A549 (cell line): ENCODE data around the gene CSAD. TPM values are rescaled to one million over a fixed set of nuclear protein-coding genes. Genes with fewer than 3 reads are reported as not detected.

ENCODE experiments used
- ATAC-seq, 2 experiments: fragments of 200-7000 bp in 1 of 2; fragments of >200 bp in 1 of 2; cut with Nextera tagmentation in 1 of 2; cut with Tn5 transposase in 1 of 2; 3 replicates each; pipeline versions ENCODE4 v1.8.0 to v1.9.1; 2018 to 2020; ENCODE audit warnings: mild to moderate bottlenecking in 1 of 2, moderate library complexity in 1 of 2
- CTCF ChIA-PET: fragments of 300-600 bp; sonication (Branson Sonifier 250); formaldehyde crosslinking; extraction: SDS; loops from one replicate; lab custom pipeline; 2021; ENCODE audit warnings: antibody characterized with exemption, inconsistent platforms; lab: Yijun Ruan, JAX
- POLR2A ChIA-PET: fragments of 350-600 bp; formaldehyde crosslinking; extraction: SDS; loops from one replicate; lab custom pipeline; 2021; ENCODE audit warnings: antibody characterized with exemption, inconsistent platforms; lab: Yijun Ruan, JAX
- DNase-seq, 2 experiments: peaks; one replicate each; pipeline versions ENCODE4 v3.0.0 to v3.0.0-alpha.2; 2011 to 2016; ENCODE audit warnings: low read depth in 1 of 2, low spot score in 1 of 2
- FAIRE-seq: peaks from 2 replicates; lab custom pipeline; 2011; peaks lifted over from hg19 to GRCh38; lab: Jason Lieb, UNC
- H3K27ac ChIP-seq, 2 experiments: fragments of >200 bp; sonication (Bioruptor Twin); formaldehyde crosslinking; 3 replicates each; pipeline ENCODE4 v1.5.1; 2016 to 2017
- H3K4me1 ChIP-seq: fragments of >200 bp; sonication (Bioruptor Twin); formaldehyde crosslinking; 3 replicates; pipeline ENCODE4 v1.6.1; 2016
- H3K4me2 ChIP-seq: fragments of >200 bp; sonication (Bioruptor Twin); formaldehyde crosslinking; 3 replicates; pipeline ENCODE4 v1.6.1; 2016
- H3K4me3 ChIP-seq: fragments of >200 bp; sonication (Bioruptor Twin); formaldehyde crosslinking; 3 replicates; pipeline ENCODE4 v1.5.1; 2016
- H3K9me3 ChIP-seq: fragments of >200 bp; sonication (Bioruptor Twin); formaldehyde crosslinking; 3 replicates; pipeline ENCODE4 v1.6.1; 2016
- BCL3 ChIP-seq: fragments of >200 bp; sonication (Bioruptor Twin); formaldehyde crosslinking; IDR thresholded peaks from 3 replicates; pipeline ENCODE4 v1.6.1; 2016
- CEBPB ChIP-seq, 2 experiments: fragments of >200 bp in 1 of 2; sonication (Bioruptor Twin) in 1 of 2; formaldehyde crosslinking in 1 of 2; IDR thresholded peaks; 2 replicates each; pipeline ENCODE4 v1.6.1; 2012 to 2016
- CHD2 ChIP-seq: fragments of 150-350 bp; IDR thresholded peaks from 2 replicates; pipeline ENCODE4 v1.6.1; 2014; ENCODE audit warnings: low read length; ENCODE audit not compliant: partially characterized antibody
- CTCF ChIP-seq: fragments of >200 bp; sonication (Bioruptor Twin); formaldehyde crosslinking; IDR thresholded peaks from 3 replicates; pipeline ENCODE4 v1.5.1; 2016
- EHF ChIP-seq: fragments of 250-450 bp; sonication (Bioruptor Pico); IDR thresholded peaks from 2 replicates; pipeline ENCODE4 v1.5.0; 2020; ENCODE audit warnings: mild to moderate bottlenecking
- FOXS1 ChIP-seq: fragments of 250-450 bp; sonication (Bioruptor Pico); IDR thresholded peaks from 2 replicates; pipeline ENCODE4 v1.5.0; 2020; ENCODE audit warnings: mild to moderate bottlenecking, moderate library complexity
- GATA3 ChIP-seq: IDR thresholded peaks from 2 replicates; pipeline ENCODE4 v1.6.1; 2012; ENCODE audit warnings: borderline replicate concordance
- HDAC2 ChIP-seq: fragments of 200-600 bp; sonication (generic); IDR thresholded peaks from 2 replicates; pipeline ENCODE4 v1.6.1; 2016
- HES2 ChIP-seq: fragments of >200 bp; sonication (Bioruptor Twin); formaldehyde crosslinking; IDR thresholded peaks from 2 replicates; pipeline ENCODE4 v1.6.1; 2016
- HOXB13 ChIP-seq: fragments of 250-450 bp; sonication (Bioruptor Pico); IDR thresholded peaks from 2 replicates; pipeline ENCODE4 v1.5.0; 2020; ENCODE audit warnings: low read depth, mild to moderate bottlenecking, moderate library complexity
- JUNB ChIP-seq: fragments of >200 bp; sonication (Bioruptor Twin); formaldehyde crosslinking; IDR thresholded peaks from 2 replicates; pipeline ENCODE4 v1.6.1; 2016
- KDM5A ChIP-seq: fragments of 200-600 bp; sonication (generic); IDR thresholded peaks from 2 replicates; pipeline ENCODE4 v1.6.1; 2016; ENCODE audit warnings: antibody characterized with exemption, mild to moderate bottlenecking
- MAFK ChIP-seq: fragments of 450-650 bp; IDR thresholded peaks from 2 replicates; pipeline ENCODE4 v1.6.1; 2014; ENCODE audit not compliant: partially characterized antibody
- MAZ ChIP-seq: fragments of 150-350 bp; IDR thresholded peaks from 2 replicates; pipeline ENCODE4 v1.6.1; 2014; ENCODE audit warnings: antibody characterized with exemption, low read depth, low read length, borderline replicate concordance
- NPAS2 ChIP-seq: fragments of 250-450 bp; sonication (Bioruptor Pico); IDR thresholded peaks from 2 replicates; pipeline ENCODE4 v1.8.0; 2022; ENCODE audit warnings: mild to moderate bottlenecking, moderate library complexity, borderline replicate concordance
- NR3C1 ChIP-seq: fragments of >200 bp; sonication (Bioruptor Twin); formaldehyde crosslinking; IDR thresholded peaks from 3 replicates; pipeline ENCODE4 v1.6.1; 2017
- PBX3 ChIP-seq: IDR thresholded peaks from 2 replicates; pipeline ENCODE4 v1.6.1; 2012
- POLR2A ChIP-seq: IDR thresholded peaks from 2 replicates; pipeline ENCODE4 v1.6.1; 2012; ENCODE audit warnings: mild to moderate bottlenecking, low read length
- POLR2AphosphoS2 ChIP-seq: conservative IDR thresholded peaks from 2 replicates; pipeline ENCODE4 v1.6.1; 2012; ENCODE audit warnings: low read length, improper control_type of control experiment, inconsistent platforms
- RARB ChIP-seq: fragments of 250-450 bp; sonication (Bioruptor Pico); IDR thresholded peaks from 2 replicates; pipeline ENCODE4 v1.8.0; 2021; ENCODE audit warnings: mild to moderate bottlenecking, moderate library complexity
- RCOR1 ChIP-seq: fragments of 150-350 bp; IDR thresholded peaks from 2 replicates; pipeline ENCODE4 v1.6.1; 2014; ENCODE audit warnings: antibody characterized with exemption, low read length, low read depth
- REST ChIP-seq: fragments of 200-600 bp; sonication (generic); IDR thresholded peaks from 2 replicates; pipeline ENCODE4 v1.6.1; 2016; ENCODE audit warnings: antibody characterized with exemption, mild to moderate bottlenecking, moderate library complexity
- RFX5 ChIP-seq: fragments of 450-650 bp; IDR thresholded peaks from 2 replicates; pipeline ENCODE4 v1.7.1; 2014; ENCODE audit warnings: antibody characterized with exemption, mild to moderate bottlenecking, moderate library complexity
- RNF2 ChIP-seq: fragments of 200-600 bp; sonication (generic); IDR thresholded peaks from 2 replicates; pipeline ENCODE4 v1.6.1; 2016; ENCODE audit warnings: low read depth, mild to moderate bottlenecking, antibody characterized with exemption, moderate library complexity, borderline replicate concordance
- SMC3 ChIP-seq: fragments of >200 bp; sonication (Bioruptor Twin); formaldehyde crosslinking; IDR thresholded peaks from 3 replicates; pipeline ENCODE4 v1.6.1; 2018; ENCODE audit warnings: inconsistent platforms
- TP53 ChIP-seq: fragments of 250-450 bp; sonication (Bioruptor Pico); IDR thresholded peaks from 2 replicates; pipeline ENCODE4 v1.5.0; 2021; ENCODE audit warnings: mild to moderate bottlenecking, moderate library complexity
- ZC3H11A ChIP-seq: fragments of 450-650 bp; IDR thresholded peaks from 2 replicates; pipeline ENCODE4 v1.6.1; 2014; ENCODE audit warnings: antibody characterized with exemption, mild to moderate bottlenecking
- ZFP36 ChIP-seq: fragments of 450-650 bp; IDR thresholded peaks from 2 replicates; pipeline ENCODE4 v1.6.1; 2014; ENCODE audit warnings: borderline replicate concordance; ENCODE audit not compliant: partially characterized antibody
- ZNF302 ChIP-seq: fragments of 250-450 bp; sonication (Bioruptor Pico); IDR thresholded peaks from 2 replicates; pipeline ENCODE4 v1.9.0; 2021; ENCODE audit warnings: inconsistent platforms, mild to moderate bottlenecking, moderate library complexity
- ZSCAN20 ChIP-seq: fragments of 250-450 bp; sonication (Bioruptor Pico); IDR thresholded peaks from 2 replicates; pipeline ENCODE4 v1.8.0; 2022; ENCODE audit warnings: mild to moderate bottlenecking, moderate library complexity
- WGBS: methylation state at CpG from one replicate; pipeline ENCODE4 v1.1.6; 2017; ENCODE audit errors: missing lambda C conversion rate; 5-methylcytosine and 5-hydroxymethylcytosine counted together
- polyA plus RNA-seq, 4 experiments: library from polyadenylated mRNA; depleted of rRNA in 3 of 4; stranded (reverse); fragments of >200 nt; fragmentation: RNase III in 1 of 4; extraction: RNeasy Plus Mini Kit Qiagen cat#74134 plus additional on column Dnase treatment in 1 of 4; gene quantifications; 2 replicates in 3 of 4; 3 replicates in 1 of 4; pipeline ENCODE4 v1.2.3, GENCODE V29; 2011 to 2017
- TF ChIP-seq, protein P1 (sequence below): fragments of 450-650 bp; IDR thresholded peaks from 2 replicates; pipeline ENCODE4 v1.6.1; 2014; ENCODE audit warnings: antibody characterized with exemption

The CSAD gene
- polyA plus RNA-seq, 2 of the 4 experiments (the other 2 are of a cell fraction) = 14.5 to 16.5 TPM

- no peak for FAIRE-seq
- WGBS = 2% methylated on average over 23 of the region's 72 CpGs
- TF ChIP-seq HDAC2 (no peak), CEBPB (IDR thresholded peaks at IDR 0.05) (no peak), RFX5 (no peak; the same call in 1 of the 2 replicates), CHD2 (no peak), NR3C1 (no peak), CTCF (peak; percentile 51), RARB (CRISPR knock-in tag) (no peak), POLR2A (peak; percentile 61), ZFP36 (no peak), SMC3 (0 out of 3 replicates have a peak, but pooled peaks have one; percentile 3), REST (no peak), NPAS2 (CRISPR knock-in tag) (no peak), MAFK (no peak), ZSCAN20 (CRISPR knock-in tag) (no peak), MAZ (0 out of 2 replicates have a peak, but pooled peaks have one; percentile 17), HOXB13 (no peak), TP53 (CRISPR knock-in tag) (0 out of 2 replicates have a peak, but pooled peaks have one; percentile 48), FOXS1 (no peak), JUNB (no peak), GATA3 (no peak), POLR2AphosphoS2 (no peak), RCOR1 (no peak), ZNF302 (CRISPR knock-in tag) (no peak), RNF2 (no peak), EHF (CRISPR knock-in tag) (no peak), HES2 (no peak), PBX3 (no peak), BCL3 (no peak; the same call in 2 of the 3 replicates), ZC3H11A (no peak), KDM5A (no peak)
- TF ChIP-seq, protein P1, sequence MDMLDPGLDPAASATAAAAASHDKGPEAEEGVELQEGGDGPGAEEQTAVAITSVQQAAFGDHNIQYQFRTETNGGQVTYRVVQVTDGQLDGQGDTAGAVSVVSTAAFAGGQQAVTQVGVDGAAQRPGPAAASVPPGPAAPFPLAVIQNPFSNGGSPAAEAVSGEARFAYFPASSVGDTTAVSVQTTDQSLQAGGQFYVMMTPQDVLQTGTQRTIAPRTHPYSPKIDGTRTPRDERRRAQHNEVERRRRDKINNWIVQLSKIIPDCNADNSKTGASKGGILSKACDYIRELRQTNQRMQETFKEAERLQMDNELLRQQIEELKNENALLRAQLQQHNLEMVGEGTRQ = no peak
Observed at GRCh38 chr12:53221203-53222080, 40.7 kb upstream of the CSAD start.

More at GRCh38 chr12:53221203-53222080, 40.7 kb upstream of the CSAD start:
- Histone ChIP-seq H3K27ac (peak overlapping the region; percentile 98), H3K4me2 (peak overlapping the region; percentile 97), H3K9me3 (no peaks in the 10 kb centered on the region), H3K4me3 (peak overlapping the region; percentile 61), H3K4me1 (peaks cover 60% of the 10 kb centered on the region)
- ATAC-seq = peak; percentile 55 to 58
- CTCF ChIA-PET = interaction anchor here (0.5 to 33.2 kb wide), 10 partner anchors 10 to 156 kb away, joined by 3 to 1046 read pairs (median 8); partner anchors contain the start of genes ESPL1, MYG1 and PFDN5
- peak; percentile 69 to 75 for DNase-seq
- POLR2A ChIA-PET = interaction anchor here (0.6 to 2.2 kb wide), 6 partner anchors 8 to 277 kb away, joined by 3 to 15 read pairs (median 6); partner anchors contain the start of genes CSAD, ESPL1 and ZNF740
